GM10847 (cell line): ENCODE results near the gene VAMP1.

Experiments used
- POLR2A ChIP-seq: IDR thresholded peaks from 2 replicates; pipeline ENCODE4 v1.6.1; 2011; ENCODE audit not compliant: insufficient read length; ENCODE audit errors: extremely low read depth

The VAMP1 gene, protein sequence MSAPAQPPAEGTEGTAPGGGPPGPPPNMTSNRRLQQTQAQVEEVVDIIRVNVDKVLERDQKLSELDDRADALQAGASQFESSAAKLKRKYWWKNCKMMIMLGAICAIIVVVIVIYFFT

GRCh38 chr12:6470375-6471163, at the start of gene VAMP1:
VAMP1 (minus strand) TSS chr12:6470677; CDS start chr12:6470531, 146 bp downstream.
- TF ChIP-seq POLR2A, result peak; percentile 99

DNA sequence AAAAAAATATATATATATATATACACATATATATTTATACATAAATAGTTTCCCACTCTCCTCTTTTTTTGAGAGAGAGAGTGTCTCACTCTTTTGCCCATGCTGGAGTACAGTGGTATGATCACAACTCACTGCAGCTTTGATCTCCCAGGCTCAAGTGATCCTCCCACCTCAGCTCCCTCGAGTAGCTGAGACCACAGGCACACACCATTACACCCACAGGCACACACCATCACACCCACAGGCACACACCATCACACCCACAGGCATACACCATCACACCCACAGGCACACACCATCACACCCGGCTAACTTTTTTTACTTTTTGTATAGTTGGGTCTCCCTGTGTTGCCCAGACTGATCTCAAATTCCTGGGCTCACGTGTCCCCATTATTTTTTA, 49.7 kb upstream of the VAMP1 start:
- no peak for TF ChIP-seq POLR2A

DNA sequence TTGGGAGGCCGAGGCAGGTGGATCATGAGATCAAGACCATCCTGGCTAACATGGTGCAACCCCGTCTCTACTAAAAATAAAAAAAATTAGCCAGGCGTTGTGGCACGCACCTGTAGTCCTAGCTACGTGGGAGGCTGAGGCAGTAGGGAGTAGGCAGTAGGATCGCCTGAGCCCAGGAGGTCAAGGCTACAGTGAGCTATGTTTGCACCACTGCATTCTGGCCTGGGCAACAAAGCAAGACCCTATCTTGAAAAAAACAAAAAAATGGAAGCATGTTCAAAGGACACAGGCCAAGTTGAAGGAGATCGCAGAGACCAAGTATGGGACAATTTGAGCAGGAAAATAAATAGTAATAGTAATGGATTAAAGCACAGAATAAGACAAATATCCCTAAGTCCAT, 37.6 kb upstream of the VAMP1 start:
- TF ChIP-seq POLR2A, result no peak

- no peak for TF ChIP-seq POLR2A
These were observed 36.9 kb upstream of the VAMP1 start for GRCh38 chr12:6507102-6507998.

DNA sequence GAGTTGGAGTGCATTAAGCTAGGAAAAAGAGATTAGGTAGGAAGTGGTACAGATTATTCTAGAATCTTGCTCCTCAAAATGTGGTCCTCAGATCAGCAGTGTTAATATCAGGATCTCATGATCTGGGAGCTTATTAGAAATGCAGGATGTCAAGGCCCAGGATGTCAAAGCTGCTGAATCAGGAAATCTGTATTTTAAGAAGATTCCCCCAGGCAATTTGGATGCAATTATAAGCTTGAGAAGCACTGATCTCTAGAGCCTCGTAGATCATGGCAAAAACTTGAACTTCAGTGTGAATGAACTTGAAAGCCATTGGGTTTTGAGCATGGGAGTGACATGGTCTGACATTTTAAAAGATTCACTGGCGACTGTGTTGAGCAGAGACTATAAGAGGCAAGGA, 30.0 kb upstream of the VAMP1 start:
- TF ChIP-seq POLR2A, result no peak

DNA sequence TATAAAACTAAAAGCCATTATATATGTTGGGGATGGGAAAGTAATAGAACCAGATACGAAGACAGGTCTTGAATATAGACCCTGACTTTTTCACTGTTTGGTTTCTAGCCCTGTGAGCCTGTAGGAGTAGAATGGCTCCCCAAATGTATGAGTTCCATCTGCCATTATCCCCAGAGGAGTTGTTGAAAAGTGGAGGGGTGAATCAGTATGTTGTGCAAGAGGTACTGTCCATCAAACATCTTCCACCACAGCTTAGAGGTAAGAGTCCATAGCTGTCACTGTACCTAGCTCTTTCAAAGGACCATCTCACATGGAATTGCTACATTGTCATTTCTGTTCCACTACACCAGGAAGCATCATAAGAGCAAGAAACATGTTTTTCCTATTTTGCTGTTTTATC, 24.5 kb upstream of the VAMP1 start:
- TF ChIP-seq POLR2A, result no peak

DNA sequence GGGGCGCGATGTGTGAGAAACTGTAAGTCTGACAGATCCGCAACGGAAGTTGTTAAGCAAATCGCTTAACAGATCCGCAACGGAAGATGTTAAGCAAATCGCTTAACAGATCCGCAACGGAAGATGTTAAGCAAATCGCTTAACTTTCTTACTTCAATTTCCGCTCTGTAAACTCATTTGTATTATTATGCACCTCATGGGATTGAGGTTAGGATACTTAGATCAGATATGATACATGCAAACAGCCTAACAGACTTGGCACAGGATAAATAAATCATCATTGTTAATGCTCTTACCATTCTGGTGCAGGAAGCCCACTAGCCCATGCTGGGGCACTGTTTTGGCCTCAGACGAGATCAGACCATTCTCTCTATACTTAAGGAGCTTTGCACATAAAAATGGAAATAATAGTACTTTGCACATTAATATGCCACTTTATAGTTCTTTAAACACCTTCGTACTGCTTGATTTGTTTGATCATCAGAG, 23.8 kb upstream of the VAMP1 start:
- TF ChIP-seq POLR2A, result no peak

GRCh38 chr12:6493497-6494257, 23.2 kb upstream of the VAMP1 start, which contains the start of gene NCAPD2:
NCAPD2 (plus strand) TSS chr12:6494102; CDS start chr12:6495099, 997 bp downstream.
- no peak for TF ChIP-seq POLR2A

- peak; percentile 86 for TF ChIP-seq POLR2A
These were observed 22.5 kb upstream of the VAMP1 start, which contains the start of gene MRPL51 for GRCh38 chr12:6492838-6493496. MRPL51 (minus strand) TSS chr12:6493262; CDS start chr12:6493136, 126 bp downstream.

DNA sequence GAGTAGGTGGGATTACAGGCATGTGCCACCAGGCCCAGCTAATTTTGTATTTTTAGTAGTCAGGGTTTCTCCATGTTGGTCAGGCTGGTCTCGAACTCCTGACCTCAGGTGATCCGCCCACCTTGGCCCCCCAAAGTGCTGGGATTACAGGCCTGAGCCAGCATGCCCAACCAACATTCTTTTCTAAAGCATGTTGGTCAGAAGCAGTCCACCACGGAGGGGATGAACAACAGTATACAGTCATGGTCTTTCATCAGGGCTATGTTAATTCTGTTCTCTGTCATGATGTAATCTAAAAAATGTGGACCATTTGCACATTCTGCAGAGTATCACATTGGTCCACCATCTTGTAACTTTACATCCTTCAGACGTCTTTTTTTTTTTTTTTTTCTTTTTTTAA, 19.0 kb upstream of the VAMP1 start:
- no peak for TF ChIP-seq POLR2A

- no peak for TF ChIP-seq POLR2A
These were observed 17.8 kb upstream of the VAMP1 start for GRCh38 chr12:6488240-6488639.

- no peak for TF ChIP-seq POLR2A
These were observed 7.9 kb upstream of the VAMP1 start for GRCh38 chr12:6478416-6478815.

DNA sequence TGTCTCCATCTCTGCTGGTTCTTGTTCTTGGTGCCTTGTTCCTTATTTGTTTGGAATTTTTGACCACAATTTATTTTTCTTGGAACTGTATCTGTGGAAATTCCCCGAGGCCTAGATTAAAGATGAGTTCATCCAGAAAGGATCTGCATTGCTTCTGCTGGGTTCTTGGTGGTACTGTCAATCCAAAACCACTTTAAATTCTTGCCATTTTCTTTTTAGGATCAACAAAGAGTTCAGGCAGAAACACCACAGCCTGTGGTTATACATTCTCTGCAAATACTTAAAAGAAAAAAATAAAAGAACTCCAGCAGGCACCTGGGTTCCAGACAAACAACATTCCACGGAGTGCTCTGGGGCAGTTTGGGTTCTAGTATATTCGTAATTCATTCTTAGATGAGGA, 6.0 kb upstream of the VAMP1 start:
- TF ChIP-seq POLR2A, result no peak

GRCh38 chr12:6472491-6472890, 2.0 kb upstream of the VAMP1 start:
- no peak for TF ChIP-seq POLR2A
